GM19023 (cell line): ENCODE results near the gene CEP55.
A peak's percentile ranks its signal among the peaks of the same experiment; 100 is the strongest.
"Not testable (repeated sequence)": the region's sequence is repeated elsewhere in the genome, so short reads cannot be mapped to it uniquely, and the experiment has no call there.

Source experiments
- ATAC-seq: cut with Tn5 transposase; IDR thresholded peaks from one replicate; pipeline ENCODE4 v1.9.1; 2021; ENCODE audit warnings: mild to moderate bottlenecking, moderate library complexity; ENCODE audit not compliant: unreplicated experiment

The CEP55 gene

GRCh38 chr10:93496322-93497041 is at the start of gene CEP55:
TSS of gene CEP55 (plus strand) at chr10:93496612. CDS start at chr10:93500052, 3,440 bp downstream.
- peak; percentile 100 for ATAC-seq

GRCh38 chr10:93447019-93447418 is 49.4 kb upstream of the CEP55 start:
- ATAC-seq, result no peak

- ATAC-seq, result no peak
Observed at GRCh38 chr10:93447970-93448369, 48.4 kb upstream of the CEP55 start.

GRCh38 chr10:93451244-93451947 is 45.0 kb upstream of the CEP55 start:
- ATAC-seq, result no peak

- peak; percentile 66 for ATAC-seq
Observed at GRCh38 chr10:93452143-93452542, 44.3 kb upstream of the CEP55 start.

- ATAC-seq, result no peak
Observed at GRCh38 chr10:93454146-93454545, 42.3 kb upstream of the CEP55 start.

- ATAC-seq, result no peak
Observed at GRCh38 chr10:93454736-93455135, 41.7 kb upstream of the CEP55 start.

GRCh38 chr10:93456480-93456879 is 39.9 kb upstream of the CEP55 start:
- ATAC-seq, result no peak

GRCh38 chr10:93457511-93457910 is 38.9 kb upstream of the CEP55 start:
- no peak for ATAC-seq

GRCh38 chr10:93458821-93459257 is 37.6 kb upstream of the CEP55 start:
- no peak for ATAC-seq

- ATAC-seq, result no peak
Observed at GRCh38 chr10:93459466-93459865, 36.9 kb upstream of the CEP55 start.

GRCh38 chr10:93461109-93461806 is 35.2 kb upstream of the CEP55 start:
- no peak for ATAC-seq

- no peak for ATAC-seq
Observed at GRCh38 chr10:93461807-93462178, 34.6 kb upstream of the CEP55 start.

GRCh38 chr10:93462371-93462770 is 34.0 kb upstream of the CEP55 start:
- ATAC-seq, result no peak

- ATAC-seq, result no peak
Observed at GRCh38 chr10:93462881-93463280, 33.5 kb upstream of the CEP55 start.

GRCh38 chr10:93463723-93464476 is 32.5 kb upstream of the CEP55 start:
- ATAC-seq, result no peak

GRCh38 chr10:93464776-93465388 is 31.5 kb upstream of the CEP55 start:
- ATAC-seq, result no peak

- no peak for ATAC-seq
Observed at GRCh38 chr10:93465806-93466675, 30.4 kb upstream of the CEP55 start.

- not testable (repeated sequence) for ATAC-seq
Observed at GRCh38 chr10:93467635-93468034, 28.8 kb upstream of the CEP55 start.
